ENCODE results near the gene SDCCAG8.

The SDCCAG8 gene

GRCh38 chr1:243428617-243429342 is 172.9 kb downstream of the SDCCAG8 start:
- no peak for DNase-seq

DNA sequence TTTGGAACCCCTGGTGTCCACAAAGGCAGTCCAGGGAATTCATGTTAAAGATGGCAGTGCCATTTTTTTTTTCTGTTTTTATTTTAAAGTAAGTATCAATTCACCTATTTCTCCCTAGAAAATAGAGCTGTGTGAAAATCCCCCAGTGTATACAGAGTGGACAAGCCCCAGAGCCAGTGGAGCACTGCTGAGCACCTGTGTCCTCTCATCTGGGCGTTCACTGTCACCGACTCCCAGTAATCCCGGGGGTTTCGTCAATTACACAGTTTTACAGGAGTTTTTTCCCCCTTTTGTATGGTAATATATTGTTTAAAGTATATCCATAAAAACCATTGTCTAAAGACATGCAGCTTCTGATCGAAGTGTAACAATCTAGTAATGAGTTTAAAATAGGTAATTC is 175.8 kb downstream of the SDCCAG8 start:
- DNase-seq = no peak

DNA sequence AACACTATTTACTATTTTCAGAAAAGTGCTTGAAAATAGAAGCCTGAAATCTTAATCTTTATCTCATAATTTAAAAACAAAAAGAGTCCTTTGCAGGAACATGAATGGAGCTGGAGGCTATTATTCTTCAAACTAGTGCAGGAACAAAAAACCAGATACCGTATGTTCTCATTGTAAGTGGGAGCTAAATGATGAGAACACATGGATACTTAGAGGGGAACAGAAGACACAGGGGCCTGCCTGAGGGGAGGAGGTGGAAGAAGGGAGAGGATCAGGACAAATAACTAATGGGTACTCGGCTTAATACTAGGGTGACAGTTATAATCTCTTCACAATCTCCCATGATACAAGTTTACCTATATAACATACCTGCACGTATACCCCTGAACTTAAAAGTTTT is 176.3 kb downstream of the SDCCAG8 start:
- DNase-seq = no peak

- no peak for DNase-seq
These were observed 178.0 kb downstream of the SDCCAG8 start for GRCh38 chr1:243433737-243434370.

DNA sequence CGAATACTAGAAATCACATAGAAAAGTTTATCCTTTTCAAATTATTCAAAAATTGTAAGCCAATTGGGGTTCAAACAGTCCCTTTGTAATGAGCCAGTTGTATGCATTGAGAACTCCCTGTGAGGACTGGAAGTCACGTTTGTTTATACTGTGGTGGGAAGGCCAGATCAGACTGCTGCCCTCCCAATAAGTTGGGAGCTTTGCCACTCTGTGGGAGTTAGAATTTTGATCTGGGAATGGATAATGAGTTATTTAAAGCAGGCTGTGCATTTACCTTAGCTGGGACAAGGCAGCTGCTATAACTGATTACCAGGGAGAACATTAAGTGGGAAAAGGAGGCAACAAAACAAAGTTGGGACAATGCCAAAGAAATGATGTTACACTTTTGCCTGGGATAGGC is 178.8 kb downstream of the SDCCAG8 start:
- DNase-seq = no peak

GRCh38 chr1:243435836-243436235 is 180.0 kb downstream of the SDCCAG8 start:
- DNase-seq = no peak

DNA sequence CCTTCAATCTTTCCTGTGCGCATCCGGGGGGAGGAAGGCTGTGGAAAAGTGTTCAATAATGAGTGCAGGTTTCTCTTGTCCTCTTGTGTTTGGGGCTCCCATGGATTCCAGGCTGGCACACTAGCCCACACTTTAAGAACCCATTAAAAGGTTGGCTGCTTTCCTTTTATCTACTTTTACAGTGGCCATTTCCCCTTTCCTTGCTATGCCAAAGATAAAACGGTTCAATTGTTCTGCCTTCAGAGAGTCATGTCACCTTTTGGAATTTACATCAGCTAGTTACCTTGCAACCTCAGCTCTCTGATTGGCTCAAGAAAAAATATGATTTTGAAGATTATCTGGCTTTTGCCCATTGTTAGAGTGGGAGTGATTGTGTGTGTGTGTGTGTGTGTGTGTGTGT is 182.3 kb downstream of the SDCCAG8 start:
- DNase-seq = no peak

DNA sequence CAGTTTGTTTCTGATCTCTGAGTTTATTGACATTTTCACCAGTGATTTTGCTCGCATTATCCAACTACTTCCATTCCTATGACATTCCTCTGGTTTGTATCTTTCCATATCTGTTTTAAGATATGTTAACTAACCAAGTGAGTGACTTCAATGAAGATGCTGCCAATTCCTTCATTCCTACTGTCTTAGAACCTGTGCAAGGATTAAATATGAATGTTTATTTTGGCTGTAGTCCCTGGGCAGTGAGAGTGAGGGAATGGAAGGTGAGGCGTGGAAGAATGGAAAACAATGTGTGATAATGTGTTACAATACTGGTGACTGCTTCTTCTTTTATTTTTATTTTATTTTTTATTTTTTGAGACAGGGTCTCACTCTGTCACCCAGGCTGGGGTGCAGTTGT is 183.0 kb downstream of the SDCCAG8 start:
- no peak for DNase-seq

GRCh38 chr1:243440406-243440805 is 184.6 kb downstream of the SDCCAG8 start:
- no peak for DNase-seq

DNA sequence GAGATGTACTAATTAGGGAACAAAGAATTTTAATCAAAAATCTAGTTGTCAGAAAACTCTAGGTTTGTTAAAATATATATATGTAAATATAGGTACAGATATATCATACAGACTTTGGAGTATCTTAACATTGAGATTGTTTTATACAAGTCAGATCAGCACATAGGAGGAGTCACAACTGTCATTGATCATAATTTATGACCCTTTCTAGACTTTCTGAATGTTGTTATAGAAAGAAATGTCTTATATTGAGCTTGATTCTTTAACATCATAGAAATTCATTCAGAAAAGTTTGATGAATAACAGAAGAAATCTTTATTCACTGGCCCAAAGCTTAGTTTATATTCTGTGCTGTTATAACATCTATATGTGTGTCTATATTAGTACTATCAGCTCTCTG is 185.8 kb downstream of the SDCCAG8 start:
- DNase-seq = no peak

- no peak for DNase-seq
These were observed 187.7 kb downstream of the SDCCAG8 start for GRCh38 chr1:243443557-243443956.

DNA sequence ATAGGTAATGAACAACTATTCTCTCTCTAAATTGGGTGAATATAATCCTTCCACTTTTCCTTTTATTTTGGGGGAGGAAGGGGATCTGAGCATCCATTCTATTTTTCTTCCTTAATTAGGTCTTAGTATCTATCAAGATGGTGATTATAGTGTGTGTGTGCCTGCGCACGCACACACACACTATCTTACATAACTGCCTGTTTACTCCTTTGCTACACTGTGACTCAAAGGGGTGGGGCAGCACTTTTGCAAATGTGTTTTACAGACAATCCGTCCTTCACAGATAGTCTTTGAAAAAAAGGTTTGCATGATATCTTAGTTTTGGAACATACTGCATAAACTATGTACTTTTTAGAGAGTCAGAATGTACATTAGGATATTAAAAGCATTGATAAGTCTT is 191.5 kb downstream of the SDCCAG8 start:
- no peak for DNase-seq

- DNase-seq = no peak
These were observed 192.0 kb downstream of the SDCCAG8 start for GRCh38 chr1:243447844-243448243.

- DNase-seq = no peak
These were observed 193.5 kb downstream of the SDCCAG8 start for GRCh38 chr1:243449373-243449772.

- no peak for DNase-seq
These were observed 196.3 kb downstream of the SDCCAG8 start for GRCh38 chr1:243452092-243452491.

DNA sequence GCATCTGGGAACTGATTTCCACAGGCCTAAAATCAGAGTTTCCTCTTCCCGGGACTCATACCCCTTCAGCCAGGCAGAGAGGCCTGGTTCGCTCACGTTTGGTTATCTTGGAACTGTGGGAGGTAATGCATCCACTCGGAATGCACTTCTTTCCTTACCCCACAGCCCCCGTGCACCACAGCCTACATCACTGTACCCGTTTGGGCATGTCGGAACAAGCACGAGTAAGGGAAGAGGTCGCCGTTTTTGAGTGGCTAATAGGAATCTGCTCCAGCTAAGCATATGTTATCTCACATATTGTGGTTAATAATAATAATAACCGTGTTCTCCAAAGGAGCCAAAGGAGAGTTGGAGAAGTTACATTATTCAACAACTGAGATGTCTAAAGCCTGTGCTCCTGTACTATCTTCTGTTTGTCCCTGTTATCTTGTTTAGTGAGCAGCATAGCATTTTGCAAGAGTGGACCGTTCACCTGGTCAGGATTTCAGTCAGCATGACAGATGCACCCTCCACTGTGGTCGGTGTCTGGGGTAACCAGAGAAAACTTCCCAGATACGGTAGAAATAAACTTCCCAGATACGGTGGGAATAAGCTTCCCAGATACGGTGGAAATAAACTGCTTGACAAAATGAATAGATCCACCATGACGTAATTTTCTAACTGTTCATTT is 198.6 kb downstream of the SDCCAG8 start:
- DNase-seq = no peak

DNA sequence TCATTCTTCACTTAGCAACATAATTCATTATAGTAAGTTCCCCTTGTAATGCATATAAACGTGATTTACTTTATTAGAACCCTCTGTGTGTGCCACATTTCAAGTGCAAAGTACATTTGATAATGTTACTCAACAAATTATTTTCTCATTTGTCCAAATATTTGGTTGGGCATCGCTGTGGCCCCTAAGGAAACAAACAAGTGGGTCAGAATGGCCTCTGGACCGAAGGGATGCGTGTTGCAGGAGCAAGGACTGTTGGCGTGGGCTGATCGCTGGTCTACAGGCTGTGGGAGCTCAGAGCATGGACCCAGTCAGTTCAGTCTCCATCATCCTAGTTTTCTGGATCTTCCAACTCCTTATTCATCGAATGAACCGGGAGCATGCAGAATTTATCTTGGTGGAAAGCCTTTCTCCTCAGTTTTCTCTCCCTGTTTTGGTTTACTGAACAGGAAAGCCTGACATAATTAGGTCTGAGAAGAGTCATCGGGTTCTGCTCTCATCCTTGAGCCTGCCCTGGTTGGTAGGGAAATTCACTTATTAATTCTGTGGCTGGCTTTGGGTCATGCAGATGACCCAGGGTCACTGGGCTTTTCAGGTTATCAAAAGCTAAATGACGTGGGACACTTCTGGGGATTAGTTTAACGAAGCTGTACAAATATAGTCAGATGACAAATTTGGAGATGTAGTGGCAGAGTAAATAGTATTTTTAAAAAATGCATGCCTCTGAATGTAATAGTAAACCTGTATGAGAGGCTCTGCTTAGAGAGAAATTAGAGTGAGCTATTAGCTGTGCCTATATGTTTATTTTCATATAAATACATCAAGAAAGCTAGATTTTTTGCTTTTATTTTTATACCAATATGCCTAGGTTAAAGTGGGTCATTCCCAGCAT is 200.2 kb downstream of the SDCCAG8 start:
- DNase-seq = no peak

GRCh38 chr1:243457363-243457982 is 201.6 kb downstream of the SDCCAG8 start:
- DNase-seq = no peak

DNA sequence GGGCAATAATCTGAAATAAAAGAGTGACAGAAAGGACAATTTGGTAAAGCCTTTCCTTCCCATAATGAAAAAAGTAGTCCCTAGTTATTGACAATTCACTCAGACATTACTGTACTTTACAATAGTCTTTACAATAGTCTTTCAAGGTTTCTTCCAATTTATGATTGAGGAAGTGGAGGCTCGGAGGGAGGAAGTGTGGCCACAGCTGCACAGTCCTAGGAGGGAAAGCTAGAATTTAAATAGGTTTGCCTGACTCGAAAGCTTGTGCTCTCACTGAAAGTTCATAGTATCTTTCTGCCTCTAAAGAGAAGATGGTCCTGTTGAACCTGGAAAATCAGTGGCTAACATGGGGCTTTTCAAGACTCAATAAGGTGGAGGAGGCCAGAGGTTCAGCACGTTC is 203.2 kb downstream of the SDCCAG8 start:
- no peak for DNase-seq

DNA sequence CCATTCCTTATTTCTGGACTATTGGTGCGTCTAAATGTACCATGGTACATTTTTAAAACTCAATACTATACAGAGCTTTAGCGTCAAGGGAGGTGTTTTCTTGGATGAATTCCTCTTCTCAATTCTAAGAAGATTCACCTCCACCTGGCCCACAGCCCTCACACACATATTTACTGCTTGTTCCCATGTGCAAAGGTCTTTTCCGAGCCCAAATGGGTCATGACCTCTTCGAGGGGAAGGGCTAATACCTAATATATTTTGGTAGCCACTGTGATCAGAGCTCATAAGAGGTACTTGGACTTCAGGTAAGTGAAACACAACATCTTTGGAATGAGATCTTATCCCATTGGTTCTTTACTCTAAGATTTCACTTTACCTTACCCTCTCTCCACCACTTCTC is 205.9 kb downstream of the SDCCAG8 start:
- DNase-seq = no peak

DNA sequence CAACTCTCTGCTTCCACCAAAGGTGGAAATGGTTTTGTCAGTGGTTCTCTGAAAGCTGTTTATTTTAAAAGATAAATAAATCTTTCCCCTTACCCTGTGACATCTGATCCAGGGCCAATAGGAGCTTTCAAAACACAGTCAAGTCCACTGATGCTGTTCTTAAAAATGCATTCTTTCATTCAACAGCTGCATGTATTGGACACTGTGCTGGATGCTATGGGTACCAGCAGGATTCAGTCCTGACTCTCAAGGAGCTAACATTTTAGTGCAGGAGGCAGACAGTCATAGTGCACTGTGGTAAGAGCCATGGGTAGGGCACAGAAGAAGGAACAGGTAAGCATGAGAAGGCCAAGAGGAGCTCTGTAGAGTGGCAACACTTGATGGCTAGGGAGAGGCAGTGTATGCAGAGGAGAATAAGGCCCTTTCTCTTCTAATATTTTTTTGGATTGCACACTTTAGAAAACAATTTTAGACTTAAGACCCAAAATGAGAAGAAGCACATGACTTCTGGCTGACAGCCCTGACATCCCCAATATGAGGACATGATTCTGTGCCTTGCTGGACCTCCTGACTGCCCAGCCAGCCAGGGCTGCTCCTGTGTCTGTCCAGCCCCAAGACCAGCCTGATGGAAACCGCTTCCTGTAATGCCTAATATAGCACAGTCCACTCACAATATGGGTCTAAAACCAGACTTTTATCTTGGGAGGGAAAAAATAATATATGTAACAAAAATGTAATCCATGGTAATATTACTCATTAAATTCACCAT is 207.3 kb downstream of the SDCCAG8 start:
- DNase-seq = no peak

GRCh38 chr1:243465081-243465480 is 209.2 kb downstream of the SDCCAG8 start:
- DNase-seq = no peak
